ENCODE data around the gene PLEKHH1. TPM values are rescaled to one million over a fixed set of nuclear protein-coding genes. Genes with fewer than 3 reads are reported as not detected.

Gene PLEKHH1
- total RNA-seq, 1 donor, result 0.45 TPM

GRCh38 chr14:67557118-67557517 lies 24.0 kb downstream of the PLEKHH1 start:
- DNase-seq (ENCODE audit: low read depth), result no peak
- no peak for TF ChIP-seq CTCF (IDR thresholded peaks at IDR 0.05; ENCODE audit: insufficient read depth, low read length)
- no peak overlapping the region for H3K4me3 ChIP-seq (ENCODE audit: low read depth, low read length)

- TF ChIP-seq CTCF (IDR thresholded peaks at IDR 0.05; ENCODE audit: insufficient read depth, low read length), result no peak
- DNase-seq (ENCODE audit: low read depth), result no peak
- H3K4me3 ChIP-seq (ENCODE audit: low read depth, low read length), result no peak overlapping the region
Measured at GRCh38 chr14:67557656-67558055, 24.6 kb downstream of the PLEKHH1 start.

- DNase-seq (ENCODE audit: low read depth), result no peak
- no peak for TF ChIP-seq CTCF (IDR thresholded peaks at IDR 0.05; ENCODE audit: insufficient read depth, low read length)
- H3K4me3 ChIP-seq (ENCODE audit: low read depth, low read length), result no peak overlapping the region
Measured at GRCh38 chr14:67559639-67560038, 26.5 kb downstream of the PLEKHH1 start.

GRCh38 chr14:67562025-67562775 lies 29.1 kb downstream of the PLEKHH1 start:
- DNase-seq (ENCODE audit: low read depth), result no peak
- no peak overlapping the region for H3K4me3 ChIP-seq (ENCODE audit: low read depth, low read length)
- TF ChIP-seq CTCF (IDR thresholded peaks at IDR 0.05; ENCODE audit: insufficient read depth, low read length), result no peak

- no peak overlapping the region for H3K4me3 ChIP-seq (ENCODE audit: low read depth, low read length)
- TF ChIP-seq CTCF (IDR thresholded peaks at IDR 0.05; ENCODE audit: insufficient read depth, low read length), result no peak
- DNase-seq (ENCODE audit: low read depth), result no peak
Measured at GRCh38 chr14:67562776-67563150, 29.7 kb downstream of the PLEKHH1 start.

- no peak for DNase-seq (ENCODE audit: low read depth)
- TF ChIP-seq CTCF (IDR thresholded peaks at IDR 0.05; ENCODE audit: insufficient read depth, low read length), result no peak
- H3K4me3 ChIP-seq (ENCODE audit: low read depth, low read length), result no peak overlapping the region
Measured at GRCh38 chr14:67564236-67564635, 31.1 kb downstream of the PLEKHH1 start.

GRCh38 chr14:67566908-67567307 lies 33.8 kb downstream of the PLEKHH1 start:
- no peak overlapping the region for H3K4me3 ChIP-seq (ENCODE audit: low read depth, low read length)
- DNase-seq (ENCODE audit: low read depth), result peak; percentile 31
- no peak for TF ChIP-seq CTCF (IDR thresholded peaks at IDR 0.05; ENCODE audit: insufficient read depth, low read length)
